Measurements from ENCODE around the gene EXOC3L1. TPM values are rescaled to one million over a fixed set of nuclear protein-coding genes. Genes with fewer than 3 reads are reported as not detected.

The EXOC3L1 gene
- total RNA-seq, 2 donors from 2014 or later, result 0.68 to 1.5 TPM

DNA sequence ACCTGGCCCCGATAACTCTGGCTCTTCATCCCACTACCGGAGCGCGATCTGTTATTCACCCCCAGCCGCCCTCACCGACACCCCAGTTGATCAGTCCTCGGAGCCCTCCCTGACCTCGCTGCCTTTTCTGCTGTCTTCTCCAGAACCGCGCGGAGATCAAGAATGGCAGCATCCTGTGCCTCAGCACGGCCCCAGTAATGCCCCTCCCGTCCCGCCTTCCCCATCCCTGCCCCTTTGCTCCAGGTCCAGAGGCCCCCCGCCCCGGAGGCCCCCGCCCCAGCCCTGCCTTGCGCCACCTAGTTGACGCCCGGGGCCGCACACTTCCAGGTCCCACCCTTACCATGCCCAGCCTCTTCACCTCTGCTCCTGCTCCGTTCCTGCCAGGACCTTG is 9.9 kb upstream of the EXOC3L1 start:
- Histone ChIP-seq H3K27me3 (replicated peaks; ENCODE audit: insufficient read depth) (no peaks in the 10 kb centered on the region), H3K4me3 (no peak overlapping the region), H3K36me3 (peaks cover 46% of the 10 kb centered on the region), H3K27ac (no peak overlapping the region), H3K9me3 (no peaks in the 10 kb centered on the region), H3K4me1 (ENCODE audit: control insufficient read depth in 1 of 2, low read depth in 2 of 2) (peaks cover 0 to 10% of the 10 kb centered on the region in 2 donors)
- DNase-seq (ENCODE audit: low spot score), result no peak
- TF ChIP-seq, protein P1, sequence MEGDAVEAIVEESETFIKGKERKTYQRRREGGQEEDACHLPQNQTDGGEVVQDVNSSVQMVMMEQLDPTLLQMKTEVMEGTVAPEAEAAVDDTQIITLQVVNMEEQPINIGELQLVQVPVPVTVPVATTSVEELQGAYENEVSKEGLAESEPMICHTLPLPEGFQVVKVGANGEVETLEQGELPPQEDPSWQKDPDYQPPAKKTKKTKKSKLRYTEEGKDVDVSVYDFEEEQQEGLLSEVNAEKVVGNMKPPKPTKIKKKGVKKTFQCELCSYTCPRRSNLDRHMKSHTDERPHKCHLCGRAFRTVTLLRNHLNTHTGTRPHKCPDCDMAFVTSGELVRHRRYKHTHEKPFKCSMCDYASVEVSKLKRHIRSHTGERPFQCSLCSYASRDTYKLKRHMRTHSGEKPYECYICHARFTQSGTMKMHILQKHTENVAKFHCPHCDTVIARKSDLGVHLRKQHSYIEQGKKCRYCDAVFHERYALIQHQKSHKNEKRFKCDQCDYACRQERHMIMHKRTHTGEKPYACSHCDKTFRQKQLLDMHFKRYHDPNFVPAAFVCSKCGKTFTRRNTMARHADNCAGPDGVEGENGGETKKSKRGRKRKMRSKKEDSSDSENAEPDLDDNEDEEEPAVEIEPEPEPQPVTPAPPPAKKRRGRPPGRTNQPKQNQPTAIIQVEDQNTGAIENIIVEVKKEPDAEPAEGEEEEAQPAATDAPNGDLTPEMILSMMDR (IDR thresholded peaks at IDR 0.05), result no peak
- no peak for ATAC-seq (ENCODE audit: insufficient number of reproducible peaks, low FRiP score, low read depth)

DNA sequence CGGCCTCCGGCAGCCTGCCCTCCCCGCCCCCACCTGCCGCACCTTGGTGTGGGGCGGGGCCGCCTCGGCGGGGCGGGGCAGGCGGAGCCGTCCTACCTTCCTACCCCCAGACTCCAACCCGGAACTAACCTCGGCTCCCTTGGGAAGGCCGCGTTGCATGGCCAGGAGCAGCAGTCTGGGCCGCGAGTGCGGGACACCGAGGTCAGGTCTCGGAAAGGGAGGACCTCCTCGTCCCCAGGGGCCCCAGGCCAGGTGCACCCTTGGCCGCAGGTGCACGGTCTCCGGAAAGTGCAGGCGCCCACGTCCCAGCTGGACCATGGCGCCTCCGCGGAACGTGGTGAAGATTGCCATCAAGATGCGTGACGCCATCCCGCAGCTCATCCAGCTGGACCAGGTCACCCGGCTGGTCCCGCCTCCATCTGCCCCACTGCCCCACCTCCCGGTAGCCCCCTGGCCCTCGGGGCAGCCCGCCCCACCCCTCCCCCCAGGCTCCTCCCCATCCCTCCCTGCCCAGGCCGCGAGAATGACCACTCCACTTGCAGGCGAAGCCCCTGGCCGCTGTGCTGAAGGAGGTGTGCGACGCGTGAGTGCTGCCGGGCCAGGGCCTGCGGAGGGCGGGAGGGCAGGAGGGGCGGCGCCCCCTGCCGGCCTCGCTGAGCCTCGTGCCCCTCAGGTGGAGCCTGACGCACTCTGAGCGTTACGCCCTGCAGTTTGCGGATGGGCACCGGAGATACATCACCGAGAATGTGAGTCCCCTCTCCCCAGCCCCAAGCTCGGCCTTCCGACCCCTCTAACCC is 9.3 kb upstream of the EXOC3L1 start, which contains the start of gene ELMO3:
Gene ELMO3, plus strand, starts transcription at position 121 of the 797 bp plus-strand sequence. Its CDS starts 196 bp downstream, at position 317.
- Histone ChIP-seq H3K36me3 (peaks cover 50% of the 10 kb centered on the region), H3K4me3 (no peak within 1 kb of the TSS), H3K4me1 (ENCODE audit: control insufficient read depth in 1 of 2, low read depth in 2 of 2) (peaks cover 0 to 12% of the 10 kb centered on the region in 2 donors), H3K27ac (no peak within 1 kb of the TSS), H3K9me3 (no peaks in the 10 kb centered on the region), H3K27me3 (replicated peaks; ENCODE audit: insufficient read depth) (no peaks in the 10 kb centered on the region)
- TF ChIP-seq, protein P1 (IDR thresholded peaks at IDR 0.05), result no peak
- ATAC-seq (ENCODE audit: insufficient number of reproducible peaks, low FRiP score, low read depth) (no peak), DNase-seq (ENCODE audit: low spot score) (no peak)

DNA sequence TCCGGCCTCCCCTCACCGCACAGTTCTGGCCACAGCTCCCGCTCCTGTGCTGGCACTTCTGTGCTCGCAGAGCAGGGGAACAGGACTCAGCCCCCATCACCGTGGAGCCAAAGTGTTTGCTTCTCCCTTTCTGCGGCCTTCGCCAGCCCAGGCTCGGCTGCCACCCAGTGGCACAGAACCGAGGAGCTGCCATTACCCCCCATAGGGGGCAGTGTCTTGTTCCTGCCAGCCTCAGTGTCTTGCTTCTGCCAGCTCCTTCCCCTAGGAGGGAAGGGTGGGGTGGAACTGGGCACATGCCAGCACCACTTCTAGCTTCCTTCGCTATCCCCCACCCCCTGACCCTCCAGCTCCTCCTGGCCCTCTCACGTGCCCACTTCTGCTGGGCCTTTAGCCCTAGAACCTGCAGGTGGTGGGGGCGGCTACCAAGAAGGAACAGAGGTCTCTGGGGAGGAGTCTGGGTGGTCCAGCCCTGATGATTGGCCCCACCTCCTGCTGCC is 8.3 kb upstream of the EXOC3L1 start:
- H3K36me3 ChIP-seq, result peaks cover 47% of the 10 kb centered on the region
- H3K27ac ChIP-seq, result no peak overlapping the region
- ATAC-seq (ENCODE audit: insufficient number of reproducible peaks, low FRiP score, low read depth), result no peak

DNA sequence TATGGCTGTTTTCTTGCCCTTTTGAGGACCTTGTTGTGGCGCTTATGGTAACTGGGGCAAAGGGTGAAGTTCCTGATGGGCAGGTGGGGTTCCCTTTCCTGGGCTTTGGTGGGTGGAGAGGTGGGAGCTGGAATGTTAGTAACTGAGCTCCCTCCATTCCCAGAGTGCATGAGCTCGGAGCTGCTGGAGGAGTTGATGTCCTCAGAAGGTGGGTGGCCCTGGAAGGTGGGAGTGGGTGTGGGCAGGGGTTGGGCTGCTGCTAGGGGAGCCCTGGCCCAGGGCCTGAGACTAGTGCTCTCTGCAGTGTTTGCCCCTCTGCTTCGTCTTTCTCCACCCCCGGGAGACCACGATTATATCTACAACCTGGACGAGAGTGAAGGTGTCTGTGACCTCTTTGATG is 7.8 kb upstream of the EXOC3L1 start:
- H3K4me1 ChIP-seq (ENCODE audit: control insufficient read depth in 1 of 2, low read depth in 2 of 2), result peaks cover 12 to 28% of the 10 kb centered on the region in 2 donors

More for the DNA sequence above, 8.3 kb upstream of the EXOC3L1 start:
- no peak for DNase-seq (ENCODE audit: low spot score)
- Histone ChIP-seq H3K27me3 (replicated peaks; ENCODE audit: insufficient read depth) (no peaks in the 10 kb centered on the region), H3K4me3 (no peak overlapping the region), H3K9me3 (no peaks in the 10 kb centered on the region), H3K4me1 (ENCODE audit: control insufficient read depth in 1 of 2, low read depth in 2 of 2) (peaks cover 6 to 22% of the 10 kb centered on the region in 2 donors)
- TF ChIP-seq, protein P1 (IDR thresholded peaks at IDR 0.05), result peak; percentile 43

DNA sequence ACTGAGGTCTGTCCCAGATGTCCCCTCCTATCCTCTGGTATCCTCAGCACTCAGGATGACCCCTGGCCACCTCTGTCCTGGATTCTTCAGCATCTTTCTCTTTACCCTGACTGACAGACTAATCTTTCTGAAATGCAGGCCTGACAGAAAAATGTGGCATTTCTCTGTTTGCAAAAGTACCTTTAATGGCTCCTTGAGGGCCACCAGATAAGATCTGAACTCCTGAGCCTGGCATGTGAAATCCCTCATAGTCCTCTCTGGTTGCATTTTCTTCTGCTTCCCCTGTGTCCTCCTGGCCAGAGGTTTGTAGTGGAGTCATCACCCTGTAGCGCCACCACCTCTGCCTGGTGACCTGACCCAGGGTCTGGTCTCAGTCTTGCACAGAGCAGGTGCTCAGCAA is 6.9 kb upstream of the EXOC3L1 start:
- no peak for DNase-seq (ENCODE audit: low spot score)
- no peak overlapping the region for H3K4me3 ChIP-seq
- no peak for ATAC-seq (ENCODE audit: insufficient number of reproducible peaks, low FRiP score, low read depth)
- H3K36me3 ChIP-seq, result peaks cover 42% of the 10 kb centered on the region
- no peaks in the 10 kb centered on the region for H3K27me3 ChIP-seq (replicated peaks; ENCODE audit: insufficient read depth)
- H3K9me3 ChIP-seq, result no peaks in the 10 kb centered on the region
- no peak overlapping the region for H3K27ac ChIP-seq
- peaks cover 15 to 33% of the 10 kb centered on the region in 2 donors for H3K4me1 ChIP-seq (ENCODE audit: control insufficient read depth in 1 of 2, low read depth in 2 of 2)
- TF ChIP-seq, protein P1 (IDR thresholded peaks at IDR 0.05), result no peak

More for the DNA sequence above, 7.8 kb upstream of the EXOC3L1 start:
- H3K9me3 ChIP-seq, result no peaks in the 10 kb centered on the region
- no peak overlapping the region for H3K27ac ChIP-seq
- DNase-seq (ENCODE audit: low spot score), result no peak
- H3K36me3 ChIP-seq, result peaks cover 46% of the 10 kb centered on the region
- H3K4me3 ChIP-seq, result no peak overlapping the region
- TF ChIP-seq, protein P1 (IDR thresholded peaks at IDR 0.05), result no peak
- no peaks in the 10 kb centered on the region for H3K27me3 ChIP-seq (replicated peaks; ENCODE audit: insufficient read depth)
- ATAC-seq (ENCODE audit: insufficient number of reproducible peaks, low FRiP score, low read depth), result no peak
